Suprapubic skin (tissue), 4 donors: Measurements from ENCODE around the gene ACSL3. TPM values are rescaled to one million over a fixed set of nuclear protein-coding genes. Genes with fewer than 3 reads are reported as not detected.

Experiments
- DNase-seq, 2 donors: peaks; one replicate each; pipeline ENCODE4 v3.0.0-alpha.2; 2019; ENCODE audit warnings: low spot score in 2 of 2
- H3K27ac ChIP-seq: fragments of 200-600 bp; sonication (generic); one replicate; pipeline ENCODE4 v1.5.1; 2019
- H3K27me3 ChIP-seq: fragments of 200-600 bp; sonication (generic); one replicate; pipeline ENCODE4 v1.5.1; 2019
- H3K36me3 ChIP-seq: fragments of 200-600 bp; sonication (generic); one replicate; pipeline ENCODE4 v1.5.1; 2019
- H3K4me1 ChIP-seq: fragments of 200-600 bp; sonication (generic); one replicate; pipeline ENCODE4 v1.5.1; 2019
- H3K4me3 ChIP-seq: fragments of 200-600 bp; sonication (generic); one replicate; pipeline ENCODE4 v1.5.1; 2019; ENCODE audit warnings: mild to moderate bottlenecking
- H3K9me3 ChIP-seq: fragments of 200-600 bp; sonication (generic); one replicate; pipeline ENCODE4 v1.5.1; 2019
- EP300 ChIP-seq: sonication (generic); formaldehyde crosslinking; IDR thresholded peaks from one replicate; pipeline ENCODE4 v1.6.1; 2017; ENCODE audit warnings: antibody characterized with exemption
- POLR2A ChIP-seq, 2 donors: fragments of 450-650 bp; IDR thresholded peaks; one replicate each; pipeline ENCODE4 v1.6.1; 2017; ENCODE audit warnings: antibody characterized with exemption in 2 of 2, mild to moderate bottlenecking in 2 of 2, moderate library complexity in 2 of 2
- POLR2AphosphoS5 ChIP-seq, 3 donors: sonication (generic); formaldehyde crosslinking; IDR thresholded peaks; one replicate each; pipeline ENCODE4 v1.6.1; 2017; ENCODE audit warnings: antibody characterized with exemption in 3 of 3
- WGBS: methylation state at CpG from one replicate; pipeline ENCODE4 v1.1.5; 2018; 5-methylcytosine and 5-hydroxymethylcytosine counted together
- total RNA-seq, 4 donors: library from RNA; depleted of rRNA; stranded (reverse); fragments of >200 nt; gene quantifications; one replicate each; pipeline ENCODE4 v1.1.0, GENCODE V29; 2016
- TF ChIP-seq, protein P1 (sequence below), 2 donors: fragments of 200-600 bp in 1 of 2; fragments of 450-650 bp in 1 of 2; sonication (generic) in 1 of 2; IDR thresholded peaks; one replicate each; pipeline ENCODE4 v1.5.1; 2016 to 2019; ENCODE audit warnings: antibody characterized with exemption in 2 of 2, mild to moderate bottlenecking in 1 of 2, moderate library complexity in 1 of 2

The ACSL3 gene
- total RNA-seq, 4 donors from 2014 or later, result 46.6 to 154 (median 60.2) TPM

DNA sequence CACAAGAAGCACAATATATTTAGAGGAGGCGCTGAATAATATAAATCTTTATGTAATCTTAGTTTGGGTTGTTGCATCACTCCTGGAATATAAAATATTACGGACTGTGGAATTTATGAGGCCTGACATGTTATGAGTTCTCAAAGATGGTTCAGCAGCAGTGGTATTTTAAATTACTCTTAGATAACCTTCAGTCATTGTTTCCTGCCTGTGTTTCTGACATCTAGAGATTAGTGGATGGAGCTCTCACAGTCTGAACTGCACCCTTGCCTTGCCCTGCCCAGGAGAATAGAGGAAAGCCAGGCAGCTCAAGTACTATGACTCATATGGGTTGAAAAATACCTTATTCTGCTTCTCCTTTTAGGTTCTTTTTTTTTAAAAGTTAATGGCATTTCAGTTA, 70.0 kb downstream of the ACSL3 start:
- Histone ChIP-seq H3K27ac (no peak overlapping the region), H3K36me3 (peaks cover 58% of the 10 kb centered on the region), H3K4me3 (no peak overlapping the region), H3K27me3 (no peaks in the 10 kb centered on the region), H3K4me1 (no peaks in the 10 kb centered on the region), H3K9me3 (no peaks in the 10 kb centered on the region)
- TF ChIP-seq EP300 (no peak), POLR2AphosphoS5 (IDR thresholded peaks at IDR 0.05) (no peak), POLR2A (IDR thresholded peaks at IDR 0.05) (no peak)
- TF ChIP-seq, protein P1, sequence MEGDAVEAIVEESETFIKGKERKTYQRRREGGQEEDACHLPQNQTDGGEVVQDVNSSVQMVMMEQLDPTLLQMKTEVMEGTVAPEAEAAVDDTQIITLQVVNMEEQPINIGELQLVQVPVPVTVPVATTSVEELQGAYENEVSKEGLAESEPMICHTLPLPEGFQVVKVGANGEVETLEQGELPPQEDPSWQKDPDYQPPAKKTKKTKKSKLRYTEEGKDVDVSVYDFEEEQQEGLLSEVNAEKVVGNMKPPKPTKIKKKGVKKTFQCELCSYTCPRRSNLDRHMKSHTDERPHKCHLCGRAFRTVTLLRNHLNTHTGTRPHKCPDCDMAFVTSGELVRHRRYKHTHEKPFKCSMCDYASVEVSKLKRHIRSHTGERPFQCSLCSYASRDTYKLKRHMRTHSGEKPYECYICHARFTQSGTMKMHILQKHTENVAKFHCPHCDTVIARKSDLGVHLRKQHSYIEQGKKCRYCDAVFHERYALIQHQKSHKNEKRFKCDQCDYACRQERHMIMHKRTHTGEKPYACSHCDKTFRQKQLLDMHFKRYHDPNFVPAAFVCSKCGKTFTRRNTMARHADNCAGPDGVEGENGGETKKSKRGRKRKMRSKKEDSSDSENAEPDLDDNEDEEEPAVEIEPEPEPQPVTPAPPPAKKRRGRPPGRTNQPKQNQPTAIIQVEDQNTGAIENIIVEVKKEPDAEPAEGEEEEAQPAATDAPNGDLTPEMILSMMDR (IDR thresholded peaks at IDR 0.05), result no peak
- no peak for DNase-seq
- 98% methylated on average over 2 of the region's 2 CpGs for whole genome bisulfite sequencing

DNA sequence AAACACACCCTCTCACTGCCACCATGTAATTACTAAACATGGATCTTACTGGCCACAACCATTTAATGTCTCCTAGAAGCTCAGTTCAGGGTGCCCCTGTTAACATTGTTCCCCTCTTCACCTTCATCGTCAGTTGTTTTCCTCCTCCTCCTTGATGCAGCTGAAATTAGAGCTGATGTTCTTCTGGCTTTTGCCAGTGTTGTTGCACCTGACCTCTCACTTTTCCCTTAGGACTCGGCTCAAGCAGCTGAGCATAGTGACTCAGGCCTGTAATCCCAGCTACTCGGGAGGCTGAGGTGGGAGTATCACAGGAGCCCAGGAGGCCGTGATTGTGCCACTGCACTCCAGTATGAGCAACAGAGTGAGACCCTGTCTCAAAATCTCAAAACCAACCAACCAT, 70.8 kb downstream of the ACSL3 start:
- WGBS, result 95% methylated on average over 4 of the region's 4 CpGs
- peaks cover 66% of the 10 kb centered on the region for H3K36me3 ChIP-seq
- no peak for TF ChIP-seq POLR2A (IDR thresholded peaks at IDR 0.05)
- no peak for TF ChIP-seq EP300
- TF ChIP-seq, protein P1 (IDR thresholded peaks at IDR 0.05), result no peak
- TF ChIP-seq POLR2AphosphoS5 (IDR thresholded peaks at IDR 0.05), result no peak

DNA sequence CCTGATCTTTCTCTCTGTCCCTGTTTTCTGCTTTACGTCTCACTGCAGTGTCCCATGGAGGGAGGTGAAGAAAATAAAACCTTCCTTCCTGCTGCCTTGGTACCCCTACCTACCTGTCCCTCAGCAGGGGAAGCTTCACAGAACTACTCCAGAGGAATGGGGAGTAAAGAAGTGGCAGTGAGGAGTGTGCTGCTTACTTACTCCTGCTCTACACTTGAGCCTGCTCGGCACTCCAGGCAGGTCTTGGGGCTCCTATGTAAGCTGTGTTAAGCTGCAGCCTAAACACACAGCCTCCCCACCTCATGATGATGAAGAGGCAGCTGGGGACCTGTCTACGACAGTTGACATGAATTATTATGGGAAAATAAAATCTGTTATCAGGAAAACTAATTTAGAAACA, 72.6 kb downstream of the ACSL3 start:
- peaks cover 62% of the 10 kb centered on the region for H3K36me3 ChIP-seq
- no peak for TF ChIP-seq POLR2AphosphoS5 (IDR thresholded peaks at IDR 0.05)
- TF ChIP-seq POLR2A (IDR thresholded peaks at IDR 0.05), result no peak
- TF ChIP-seq, protein P1 (IDR thresholded peaks at IDR 0.05), result no peak
- no peak for TF ChIP-seq EP300
- H3K4me1 ChIP-seq, result no peaks in the 10 kb centered on the region
- WGBS, result 94% methylated on average over 3 of the region's 3 CpGs
- no peak for DNase-seq
- no peak overlapping the region for H3K27ac ChIP-seq
- H3K9me3 ChIP-seq, result peaks cover 11% of the 10 kb centered on the region
- H3K27me3 ChIP-seq, result no peaks in the 10 kb centered on the region
- H3K4me3 ChIP-seq, result no peak overlapping the region

More for the DNA sequence above, 70.8 kb downstream of the ACSL3 start:
- no peaks in the 10 kb centered on the region for H3K27me3 ChIP-seq
- H3K4me3 ChIP-seq, result no peak overlapping the region
- DNase-seq, result no peak
- H3K27ac ChIP-seq, result no peak overlapping the region
- no peaks in the 10 kb centered on the region for H3K9me3 ChIP-seq
- no peaks in the 10 kb centered on the region for H3K4me1 ChIP-seq

DNA sequence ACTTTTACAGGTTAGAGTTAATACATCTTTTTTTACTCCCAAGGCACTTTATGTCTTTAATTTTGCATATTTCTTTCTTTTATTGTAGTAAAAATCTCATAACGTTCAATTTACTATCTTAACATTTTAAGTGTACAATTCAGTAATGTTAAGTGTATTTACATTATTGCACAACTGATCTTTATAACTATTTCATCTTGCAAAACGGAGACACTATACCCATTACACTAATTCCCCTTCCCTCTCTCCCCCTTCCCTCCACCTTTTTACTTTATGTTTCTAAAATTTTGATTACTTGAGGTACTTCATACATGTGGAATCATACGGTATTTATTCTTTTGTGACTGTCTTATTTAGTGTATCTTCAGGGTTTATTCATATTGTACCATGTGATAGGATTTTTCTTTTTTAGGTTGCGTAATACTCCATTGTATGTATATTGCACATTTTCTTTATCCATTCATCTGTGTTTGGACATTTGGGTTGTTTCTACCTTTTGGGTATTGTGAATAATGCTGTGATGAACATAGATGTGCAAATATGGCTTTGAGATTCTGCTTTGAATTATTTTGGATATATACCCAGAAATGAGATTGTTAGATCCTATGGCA, 75.0 kb downstream of the ACSL3 start:
- 91% methylated on average over 4 of the region's 4 CpGs for WGBS
- Histone ChIP-seq H3K27ac (no peak overlapping the region), H3K27me3 (no peaks in the 10 kb centered on the region), H3K36me3 (peaks cover 72% of the 10 kb centered on the region), H3K4me3 (no peak overlapping the region), H3K4me1 (no peaks in the 10 kb centered on the region), H3K9me3 (peaks cover 11% of the 10 kb centered on the region)
- no peak for DNase-seq
- TF ChIP-seq POLR2A (IDR thresholded peaks at IDR 0.05), result no peak
- TF ChIP-seq EP300, result no peak
- TF ChIP-seq, protein P1 (IDR thresholded peaks at IDR 0.05), result no peak
- no peak for TF ChIP-seq POLR2AphosphoS5 (IDR thresholded peaks at IDR 0.05)

DNA sequence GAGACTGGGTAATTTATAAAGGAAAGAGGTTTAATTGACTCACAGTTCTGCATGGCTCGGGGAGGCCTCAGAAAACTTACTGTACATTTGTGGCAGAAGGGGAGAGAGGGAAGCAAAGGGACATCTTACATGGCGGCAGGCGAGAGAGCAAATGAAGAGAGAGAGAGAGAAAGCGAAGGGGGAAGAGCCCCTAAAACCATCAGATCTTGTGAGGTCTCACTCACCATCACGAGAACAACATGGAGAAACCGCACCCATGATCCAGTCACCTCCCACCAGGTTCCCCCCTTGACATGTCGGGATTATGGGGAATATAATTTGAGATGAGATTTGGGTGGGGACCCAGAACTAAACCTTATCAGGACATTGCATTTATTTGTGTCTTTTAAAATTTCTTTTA, 75.9 kb downstream of the ACSL3 start:
- H3K4me1 ChIP-seq, result no peaks in the 10 kb centered on the region
- no peak overlapping the region for H3K27ac ChIP-seq
- H3K9me3 ChIP-seq, result peaks cover 11% of the 10 kb centered on the region
- no peak for DNase-seq
- TF ChIP-seq EP300 (no peak), POLR2AphosphoS5 (IDR thresholded peaks at IDR 0.05) (no peak), POLR2A (IDR thresholded peaks at IDR 0.05) (no peak)
- TF ChIP-seq, protein P1 (IDR thresholded peaks at IDR 0.05), result no peak
- H3K36me3 ChIP-seq, result peaks cover 70% of the 10 kb centered on the region
- H3K4me3 ChIP-seq, result no peak overlapping the region
- 95% methylated on average over 7 of the region's 7 CpGs for WGBS
- no peaks in the 10 kb centered on the region for H3K27me3 ChIP-seq
